ENCODE data around the gene NOXRED1.

NOXRED1 gene

GRCh38 chr14:77406718-77407117 is 16.6 kb downstream of the NOXRED1 start:
- no peak for DNase-seq

GRCh38 chr14:77406086-77406485 is 17.2 kb downstream of the NOXRED1 start:
- no peak for DNase-seq

- DNase-seq, result no peak
These were observed 19.6 kb downstream of the NOXRED1 start for GRCh38 chr14:77403768-77404167.

GRCh38 chr14:77400216-77400615 is 23.1 kb downstream of the NOXRED1 start:
- DNase-seq, result no peak

- no peak for DNase-seq
These were observed 33.1 kb downstream of the NOXRED1 start for GRCh38 chr14:77390188-77390587.

GRCh38 chr14:77378701-77379100 is 44.6 kb downstream of the NOXRED1 start:
- no peak for DNase-seq

GRCh38 chr14:77377502-77377844 is 45.9 kb downstream of the NOXRED1 start:
- DNase-seq, result no peak

GRCh38 chr14:77376771-77377501 is 46.4 kb downstream of the NOXRED1 start, which contains the start of the genes SAMD15 and TMED8:
Gene SAMD15 (plus strand): TSS chr14:77377379. CDS start chr14:77377419, 40 bp downstream.
Gene TMED8 (minus strand): TSS chr14:77377094. CDS start chr14:77377053, 41 bp downstream.
- DNase-seq, result peak; percentile 81

- DNase-seq, result peak; percentile 21
These were observed 47.2 kb downstream of the NOXRED1 start for GRCh38 chr14:77375973-77376770.

GRCh38 chr14:77375164-77375950 is 48.0 kb downstream of the NOXRED1 start:
- no peak for DNase-seq

GRCh38 chr14:77372304-77372841 is 51.0 kb downstream of the NOXRED1 start:
- DNase-seq, result peak; percentile 65

GRCh38 chr14:77369285-77369684 is 54.0 kb downstream of the NOXRED1 start:
- no peak for DNase-seq

- DNase-seq, result no peak
These were observed 59.2 kb downstream of the NOXRED1 start for GRCh38 chr14:77364146-77364545.

- no peak for DNase-seq
These were observed 63.7 kb downstream of the NOXRED1 start for GRCh38 chr14:77359626-77360025.

- no peak for DNase-seq
These were observed 66.4 kb downstream of the NOXRED1 start for GRCh38 chr14:77356899-77357298.

- DNase-seq, result no peak
These were observed 67.5 kb downstream of the NOXRED1 start for GRCh38 chr14:77355811-77356210.

GRCh38 chr14:77353469-77354141 is 69.7 kb downstream of the NOXRED1 start:
- DNase-seq, result no peak

- no peak for DNase-seq
These were observed 75.6 kb downstream of the NOXRED1 start for GRCh38 chr14:77347751-77348150.

- DNase-seq, result no peak
These were observed 76.8 kb downstream of the NOXRED1 start for GRCh38 chr14:77346495-77346894.

GRCh38 chr14:77344377-77344996 is 78.8 kb downstream of the NOXRED1 start:
- DNase-seq, result no peak

Data from HCEC 1CT (cell line).